ENCODE measurements around the gene MYOC. TPM values are rescaled to one million over a fixed set of nuclear protein-coding genes. Genes with fewer than 3 reads are reported as not detected.
A peak's percentile ranks its signal among the peaks of the same experiment; 100 is the strongest.

MYOC gene
- total RNA-seq, 4 donors from 2014 or later = 5.0 to 17.4 (median 8.6) TPM

DNA sequence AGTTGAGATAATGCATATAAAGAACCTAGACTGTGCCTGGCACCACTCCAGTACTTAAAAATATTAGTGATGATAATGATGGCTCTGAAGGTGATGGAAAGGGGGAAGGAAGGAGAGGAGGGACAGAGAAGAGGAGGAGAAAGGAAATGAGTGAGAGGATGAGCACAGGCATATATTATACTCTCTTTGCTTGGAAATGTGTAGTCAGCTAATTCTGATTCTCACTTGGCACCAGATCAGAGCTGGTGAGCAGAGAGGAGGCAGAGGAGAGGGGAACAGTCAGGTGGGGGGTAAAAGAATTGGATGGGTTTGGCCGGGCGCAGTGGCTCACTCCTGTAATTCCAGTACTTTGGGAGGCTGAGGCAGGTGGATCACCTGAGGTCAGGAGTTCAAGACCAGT, 24.3 kb upstream of the MYOC start:
- in situ Hi-C loops (cut with MboI; ENCODE audit: low sequenced_read_pairs in 4 of 4) (no loop called here), intact Hi-C loops (cut with DNase I; ENCODE audit: low total_unique reads) (no loop called here)
- ATAC-seq (no peak), DNase-seq (no peak)
- Histone ChIP-seq H3K27ac (no peak overlapping the region), H3K36me3 (no peaks in the 10 kb centered on the region), H3K27me3 (no peaks in the 10 kb centered on the region), H3K4me1 (peaks cover 5 to 8% of the 10 kb centered on the region in 2 donors), H3K9me3 (no peaks in the 10 kb centered on the region), H3K4me3 (no peak overlapping the region)
- TF ChIP-seq POLR2A (IDR thresholded peaks at IDR 0.05) (no peak), CTCF (IDR thresholded peaks at IDR 0.05 in 4 of 5, conservative IDR thresholded peaks at IDR 0.05 in 1 of 5) (no peak)

DNA sequence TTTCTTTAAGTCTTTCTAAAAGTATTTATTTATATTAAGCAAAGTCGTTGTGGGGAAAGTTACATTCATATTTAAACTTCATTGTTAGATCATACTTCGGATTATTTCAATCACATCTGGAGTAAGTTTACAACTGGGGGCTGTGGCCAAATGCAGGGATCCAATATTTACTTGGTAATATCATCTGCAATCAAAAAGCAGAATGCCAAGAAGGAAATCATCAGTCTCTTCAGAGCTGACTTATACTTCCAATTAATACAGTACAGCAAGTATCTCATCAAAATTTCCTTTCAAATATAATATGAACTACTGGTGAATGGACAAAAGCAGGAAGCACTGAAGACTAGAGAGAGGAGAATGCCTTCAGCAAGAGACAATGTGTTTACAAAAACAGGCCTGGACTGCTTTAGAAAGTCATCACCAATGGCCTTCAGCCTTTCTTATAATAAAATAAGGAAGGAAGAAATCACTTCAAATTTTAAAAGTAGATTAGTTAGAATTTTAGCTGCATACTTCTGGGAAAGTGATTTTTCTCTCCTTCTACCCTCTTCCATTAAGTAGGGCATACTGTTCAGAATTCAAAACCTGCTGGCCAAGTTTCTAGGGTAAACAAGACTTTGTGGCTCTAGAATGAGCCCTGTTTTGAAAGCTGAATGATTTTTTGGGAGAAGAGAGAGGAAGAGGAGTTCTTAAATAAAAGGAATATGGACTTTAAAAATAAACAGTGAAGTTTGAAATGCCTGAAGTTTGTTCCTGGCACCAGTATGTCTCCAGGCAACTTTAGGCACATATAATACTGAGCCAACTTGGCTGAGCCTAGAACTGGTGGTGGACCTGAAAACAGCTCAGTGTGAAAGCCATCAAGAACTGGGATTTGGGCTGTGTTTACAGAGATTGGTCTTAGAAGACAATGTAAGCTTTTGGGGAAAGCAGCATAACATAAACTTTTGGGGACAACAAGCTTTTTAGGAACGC, 22.2 kb upstream of the MYOC start:
- Histone ChIP-seq H3K36me3 (no peaks in the 10 kb centered on the region), H3K4me3 (no peak overlapping the region), H3K4me1 (peaks cover 5 to 8% of the 10 kb centered on the region in 2 donors), H3K27ac (peak overlapping the region in 3 of 4 donors; percentile 12 to 55 (median 35)), H3K9me3 (no peaks in the 10 kb centered on the region), H3K27me3 (no peaks in the 10 kb centered on the region)
- DNase-seq (no peak), ATAC-seq (no peak)
- TF ChIP-seq POLR2A (IDR thresholded peaks at IDR 0.05) (no peak), CTCF (IDR thresholded peaks at IDR 0.05 in 4 of 5, conservative IDR thresholded peaks at IDR 0.05 in 1 of 5) (no peak)
- intact Hi-C loops (cut with DNase I; ENCODE audit: low total_unique reads) (no loop called here), in situ Hi-C loops (cut with MboI; ENCODE audit: low sequenced_read_pairs in 4 of 4) (no loop called here)

DNA sequence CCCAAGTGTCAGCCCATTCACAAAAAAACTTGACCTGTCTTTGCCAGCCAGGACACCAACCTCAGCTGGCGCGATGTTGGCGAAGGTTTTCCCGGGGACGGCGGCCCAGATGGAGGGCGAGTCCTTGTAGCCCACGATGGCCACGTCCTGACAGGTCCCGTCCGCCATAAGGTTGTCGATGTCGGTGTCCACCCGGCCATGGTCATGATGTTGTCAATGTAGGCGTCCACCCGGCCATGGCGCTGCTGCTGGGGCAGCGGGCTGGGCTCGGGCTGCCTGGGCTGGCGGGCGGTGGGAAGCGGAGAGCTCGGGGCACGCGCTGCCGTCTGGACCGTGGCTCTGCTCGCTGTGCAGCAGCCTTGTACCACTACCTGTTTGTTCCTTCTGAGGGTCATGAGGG, 18.3 kb upstream of the MYOC start:
- Histone ChIP-seq H3K27ac (no peak overlapping the region), H3K9me3 (no peaks in the 10 kb centered on the region), H3K27me3 (no peaks in the 10 kb centered on the region), H3K4me3 (no peak overlapping the region), H3K36me3 (no peaks in the 10 kb centered on the region), H3K4me1 (peaks cover 17 to 19% of the 10 kb centered on the region in 2 donors)
- DNase-seq (no peak), ATAC-seq (no peak)
- in situ Hi-C loops (cut with MboI; ENCODE audit: low sequenced_read_pairs in 4 of 4) (no loop called here), intact Hi-C loops (cut with DNase I; ENCODE audit: low total_unique reads) (no loop called here)
- TF ChIP-seq POLR2A (IDR thresholded peaks at IDR 0.05) (no peak), CTCF (IDR thresholded peaks at IDR 0.05 in 4 of 5, conservative IDR thresholded peaks at IDR 0.05 in 1 of 5) (no peak)

GRCh38 chr1:171668372-171668771, 15.9 kb upstream of the MYOC start:
- ATAC-seq = no peak
- TF ChIP-seq CTCF (IDR thresholded peaks at IDR 0.05 in 4 of 5, conservative IDR thresholded peaks at IDR 0.05 in 1 of 5) (no peak), POLR2A (IDR thresholded peaks at IDR 0.05) (no peak)
- intact Hi-C loops (cut with DNase I; ENCODE audit: low total_unique reads) (loop anchor here (5.0 kb wide), 1 partner anchor 74 kb away; the partner anchor contains the start of gene VAMP4), in situ Hi-C loops (cut with MboI; ENCODE audit: low sequenced_read_pairs in 4 of 4) (no loop called here)
- Histone ChIP-seq H3K27me3 (no peaks in the 10 kb centered on the region), H3K4me1 (peaks cover 16 to 30% of the 10 kb centered on the region in 2 donors), H3K27ac (no peak overlapping the region), H3K9me3 (no peaks in the 10 kb centered on the region), H3K4me3 (no peak overlapping the region), H3K36me3 (no peaks in the 10 kb centered on the region)
- no peak for DNase-seq
